Stimulated activated CD8-positive, alpha-beta memory T cell treated with anti-CD3 and anti-CD28 coated beads, Interleukin-15, amount 100 ng/mL, for 24 hours (primary cell): ENCODE data around the gene SARDH.

Experiments
- DNase-seq: peaks from one replicate; pipeline ENCODE4 v3.0.0-alpha.2; 2020; ENCODE audit warnings: low read depth

SARDH gene, protein sequence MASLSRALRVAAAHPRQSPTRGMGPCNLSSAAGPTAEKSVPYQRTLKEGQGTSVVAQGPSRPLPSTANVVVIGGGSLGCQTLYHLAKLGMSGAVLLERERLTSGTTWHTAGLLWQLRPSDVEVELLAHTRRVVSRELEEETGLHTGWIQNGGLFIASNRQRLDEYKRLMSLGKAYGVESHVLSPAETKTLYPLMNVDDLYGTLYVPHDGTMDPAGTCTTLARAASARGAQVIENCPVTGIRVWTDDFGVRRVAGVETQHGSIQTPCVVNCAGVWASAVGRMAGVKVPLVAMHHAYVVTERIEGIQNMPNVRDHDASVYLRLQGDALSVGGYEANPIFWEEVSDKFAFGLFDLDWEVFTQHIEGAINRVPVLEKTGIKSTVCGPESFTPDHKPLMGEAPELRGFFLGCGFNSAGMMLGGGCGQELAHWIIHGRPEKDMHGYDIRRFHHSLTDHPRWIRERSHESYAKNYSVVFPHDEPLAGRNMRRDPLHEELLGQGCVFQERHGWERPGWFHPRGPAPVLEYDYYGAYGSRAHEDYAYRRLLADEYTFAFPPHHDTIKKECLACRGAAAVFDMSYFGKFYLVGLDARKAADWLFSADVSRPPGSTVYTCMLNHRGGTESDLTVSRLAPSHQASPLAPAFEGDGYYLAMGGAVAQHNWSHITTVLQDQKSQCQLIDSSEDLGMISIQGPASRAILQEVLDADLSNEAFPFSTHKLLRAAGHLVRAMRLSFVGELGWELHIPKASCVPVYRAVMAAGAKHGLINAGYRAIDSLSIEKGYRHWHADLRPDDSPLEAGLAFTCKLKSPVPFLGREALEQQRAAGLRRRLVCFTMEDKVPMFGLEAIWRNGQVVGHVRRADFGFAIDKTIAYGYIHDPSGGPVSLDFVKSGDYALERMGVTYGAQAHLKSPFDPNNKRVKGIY

DNA sequence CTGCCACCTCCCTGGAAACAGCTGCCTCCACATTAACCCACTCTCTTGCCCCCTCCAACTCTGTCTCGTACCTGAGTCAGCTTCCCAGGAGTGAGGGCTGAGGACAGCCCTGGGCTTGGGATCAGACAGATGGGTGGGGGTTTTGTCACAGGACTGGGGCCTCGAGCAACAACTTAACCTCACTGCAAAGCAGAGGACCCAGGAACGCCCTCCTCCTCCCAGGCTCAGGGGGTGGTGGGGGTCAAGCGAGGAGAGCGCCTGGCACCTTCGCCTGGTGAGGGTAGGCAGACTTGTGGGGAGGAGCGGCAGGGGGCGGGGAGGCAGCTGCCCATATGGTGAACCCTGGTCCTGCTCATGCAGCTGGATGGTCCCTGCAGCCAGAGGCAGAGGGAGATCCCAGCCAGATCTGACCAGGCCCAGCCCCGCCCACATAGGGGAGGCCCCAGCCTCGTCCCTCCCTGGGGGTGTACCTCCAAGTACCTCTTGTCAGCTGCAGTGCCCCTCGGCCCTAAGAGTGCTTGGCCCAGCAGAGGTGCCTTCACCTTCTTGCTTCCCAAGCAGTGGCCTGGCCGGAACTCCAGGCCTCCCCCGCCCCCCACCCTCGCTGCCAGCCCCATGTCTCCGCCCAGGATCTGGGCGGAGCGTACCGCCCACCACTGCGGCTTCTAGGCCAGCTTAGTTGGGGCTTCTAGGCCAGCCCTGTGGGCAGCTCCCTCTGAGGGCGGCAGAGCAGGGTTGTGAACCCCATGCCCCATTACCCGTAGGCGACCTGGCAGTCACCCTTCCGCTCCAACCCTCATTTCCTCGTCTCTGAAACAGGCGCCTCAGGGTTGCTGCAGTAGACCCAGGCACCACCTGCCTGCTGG, at the start of gene SARDH:
TSS of gene SARDH (minus strand) at position 579 of the 866 bp plus-strand sequence. CDS start 4,179 bp downstream, outside the sequence.
- no peak for DNase-seq

GRCh38 chr9:133787754-133788025, 49.5 kb upstream of the SARDH start:
- DNase-seq = no peak

- no peak for DNase-seq
Measured at GRCh38 chr9:133786907-133787753, 49.0 kb upstream of the SARDH start.

DNA sequence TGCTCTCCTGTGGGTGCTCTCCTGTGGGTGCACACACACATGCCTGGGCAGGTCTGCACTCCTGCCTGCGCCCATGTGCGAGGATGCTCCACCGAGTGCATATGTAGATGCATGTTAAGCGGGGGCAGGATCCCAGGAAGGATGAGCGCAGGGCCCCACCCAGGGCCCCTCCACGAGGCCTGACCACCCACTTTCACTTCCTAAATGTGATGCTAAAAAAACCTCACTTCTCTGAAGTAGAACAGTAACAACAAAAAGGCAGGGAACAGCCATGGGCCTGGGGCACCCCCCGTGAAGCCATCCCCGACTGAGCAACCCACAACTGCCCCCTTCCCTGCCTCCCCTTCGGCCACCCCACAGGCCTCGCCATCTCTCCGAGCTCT, 48.2 kb upstream of the SARDH start:
- DNase-seq = no peak

- no peak for DNase-seq
Measured at GRCh38 chr9:133785753-133786370, 47.7 kb upstream of the SARDH start.

- DNase-seq = no peak
Measured at GRCh38 chr9:133784731-133785561, 46.8 kb upstream of the SARDH start.

- no peak for DNase-seq
Measured at GRCh38 chr9:133783331-133783731, 45.2 kb upstream of the SARDH start.

- peak; percentile 17 for DNase-seq
Measured at GRCh38 chr9:133782157-133783130, 44.3 kb upstream of the SARDH start.

- no peak for DNase-seq
Measured at GRCh38 chr9:133781828-133782135, 43.6 kb upstream of the SARDH start.

GRCh38 chr9:133780962-133781827, 43.0 kb upstream of the SARDH start:
- no peak for DNase-seq

DNA sequence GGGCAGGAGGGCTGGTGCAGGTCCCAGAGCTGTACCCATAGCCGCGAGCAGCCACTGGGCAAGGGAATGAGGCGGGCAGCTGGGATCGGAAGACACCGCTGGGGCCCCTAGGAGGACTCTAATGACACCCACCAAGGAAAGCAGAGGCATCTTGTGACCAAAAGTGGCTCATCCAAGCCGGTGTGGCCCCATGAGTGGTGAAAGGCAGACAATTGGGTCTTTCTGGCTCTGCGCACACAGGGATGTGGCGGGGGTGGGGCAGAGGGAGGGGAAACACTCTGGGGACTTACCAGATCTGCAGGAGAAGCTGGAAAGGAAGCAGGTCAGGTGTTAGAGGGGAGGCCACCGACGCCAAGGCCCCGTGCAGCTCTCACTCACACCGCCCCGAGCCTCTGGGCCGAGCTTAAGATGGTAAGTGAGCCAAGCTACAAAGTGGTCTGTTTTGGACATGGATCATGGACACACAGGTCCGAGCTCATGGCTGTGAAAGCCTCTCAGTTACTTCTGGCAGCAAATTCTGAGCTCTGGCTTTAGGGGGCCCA, 42.3 kb upstream of the SARDH start:
- no peak for DNase-seq

GRCh38 chr9:133779516-133780403, 41.6 kb upstream of the SARDH start:
- no peak for DNase-seq

DNA sequence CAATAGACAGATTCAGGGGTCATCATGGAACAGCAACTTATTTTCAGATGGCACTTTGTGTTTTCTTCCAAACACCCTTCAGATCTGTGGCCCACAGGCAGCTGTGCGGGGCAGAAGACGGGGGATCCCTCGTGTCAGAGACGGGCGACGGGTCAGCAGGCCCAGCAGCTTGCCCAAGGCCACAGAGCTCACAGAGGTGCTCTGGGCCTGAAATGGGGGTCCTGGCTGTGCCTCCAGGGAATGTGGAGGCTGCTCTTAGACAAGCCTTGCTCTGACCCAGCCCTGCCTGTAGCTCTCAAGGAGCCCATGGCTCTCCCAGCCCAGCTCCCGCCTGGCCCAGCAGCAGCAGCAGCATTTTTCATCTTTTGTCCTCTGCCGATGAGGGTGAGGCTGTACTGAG, 40.9 kb upstream of the SARDH start:
- DNase-seq = no peak

- DNase-seq = no peak
Measured at GRCh38 chr9:133778336-133779013, 40.3 kb upstream of the SARDH start.

- DNase-seq = no peak
Measured at GRCh38 chr9:133777871-133778270, 39.7 kb upstream of the SARDH start.
